A549 (cell line): ENCODE measurements around the gene ZFHX3.

ENCODE experiments used
- HOXB13 ChIP-seq: fragments of 250-450 bp; sonication (Bioruptor Pico); IDR thresholded peaks from 2 replicates; pipeline ENCODE4 v1.5.0; 2020; ENCODE audit warnings: low read depth, mild to moderate bottlenecking, moderate library complexity
- NR3C1 ChIP-seq: fragments of >200 bp; sonication (Bioruptor Twin); formaldehyde crosslinking; IDR thresholded peaks from 3 replicates; pipeline ENCODE4 v1.6.1; 2017
- POLR2A ChIP-seq: IDR thresholded peaks from 2 replicates; pipeline ENCODE4 v1.6.1; 2012; ENCODE audit warnings: mild to moderate bottlenecking, low read length
- RAD21 ChIP-seq, 2 experiments: fragments of >200 bp in 1 of 2; sonication (Bioruptor Twin) in 1 of 2; formaldehyde crosslinking in 1 of 2; IDR thresholded peaks in 1 of 2; conservative IDR thresholded peaks in 1 of 2; 2 replicates in 1 of 2; 3 replicates in 1 of 2; pipeline ENCODE4 v1.6.1; 2012 to 2018; ENCODE audit warnings: inconsistent platforms in 1 of 2
- RFX5 ChIP-seq: fragments of 450-650 bp; IDR thresholded peaks from 2 replicates; pipeline ENCODE4 v1.7.1; 2014; ENCODE audit warnings: antibody characterized with exemption, mild to moderate bottlenecking, moderate library complexity
- SREBF2 ChIP-seq: fragments of 450-650 bp; IDR thresholded peaks from 2 replicates; pipeline ENCODE4 v1.6.1; 2014; ENCODE audit warnings: mild to moderate bottlenecking, moderate library complexity
- TF ChIP-seq, protein P1 (sequence below): fragments of >200 bp; sonication (Bioruptor Twin); formaldehyde crosslinking; IDR thresholded peaks from 3 replicates; pipeline ENCODE4 v1.5.1; 2016

DNA sequence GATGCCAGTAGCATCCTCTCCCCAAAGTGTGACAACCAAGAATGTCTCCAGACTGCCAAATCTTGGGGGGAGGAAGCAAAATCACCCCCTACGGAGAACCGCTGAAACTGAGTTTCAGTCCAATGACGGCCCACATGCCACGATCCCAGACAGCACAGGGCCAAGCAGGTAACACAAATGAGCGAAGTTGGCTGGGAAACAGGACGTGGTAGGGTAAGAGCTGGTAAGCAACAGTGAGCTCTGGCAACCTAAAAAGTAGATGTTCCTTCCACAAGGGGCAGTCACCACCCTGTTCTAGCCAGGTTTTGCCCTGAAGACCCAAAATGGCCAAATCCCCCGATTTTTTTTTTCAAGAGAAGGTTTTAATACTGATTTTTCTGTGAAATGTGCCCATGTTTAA, 25.4 kb downstream of the ZFHX3 start:
- TF ChIP-seq RFX5 (no peak), SREBF2 (no peak), POLR2A (no peak), NR3C1 (no peak), RAD21 (conservative IDR thresholded peaks at IDR 0.05 in 1 of 2, IDR thresholded peaks at IDR 0.05 in 1 of 2) (no peak), HOXB13 (CRISPR knock-in tag) (no peak)
- TF ChIP-seq, protein P1, sequence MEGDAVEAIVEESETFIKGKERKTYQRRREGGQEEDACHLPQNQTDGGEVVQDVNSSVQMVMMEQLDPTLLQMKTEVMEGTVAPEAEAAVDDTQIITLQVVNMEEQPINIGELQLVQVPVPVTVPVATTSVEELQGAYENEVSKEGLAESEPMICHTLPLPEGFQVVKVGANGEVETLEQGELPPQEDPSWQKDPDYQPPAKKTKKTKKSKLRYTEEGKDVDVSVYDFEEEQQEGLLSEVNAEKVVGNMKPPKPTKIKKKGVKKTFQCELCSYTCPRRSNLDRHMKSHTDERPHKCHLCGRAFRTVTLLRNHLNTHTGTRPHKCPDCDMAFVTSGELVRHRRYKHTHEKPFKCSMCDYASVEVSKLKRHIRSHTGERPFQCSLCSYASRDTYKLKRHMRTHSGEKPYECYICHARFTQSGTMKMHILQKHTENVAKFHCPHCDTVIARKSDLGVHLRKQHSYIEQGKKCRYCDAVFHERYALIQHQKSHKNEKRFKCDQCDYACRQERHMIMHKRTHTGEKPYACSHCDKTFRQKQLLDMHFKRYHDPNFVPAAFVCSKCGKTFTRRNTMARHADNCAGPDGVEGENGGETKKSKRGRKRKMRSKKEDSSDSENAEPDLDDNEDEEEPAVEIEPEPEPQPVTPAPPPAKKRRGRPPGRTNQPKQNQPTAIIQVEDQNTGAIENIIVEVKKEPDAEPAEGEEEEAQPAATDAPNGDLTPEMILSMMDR, result no peak
